Liver (tissue), 9 donors: ENCODE measurements around the gene KIF23. TPM values are rescaled to one million over a fixed set of nuclear protein-coding genes. Genes with fewer than 3 reads are reported as not detected.
A peak's percentile ranks its signal among the peaks of the same experiment; 100 is the strongest.

ENCODE experiments used
- DNase-seq: peaks from one replicate; pipeline ENCODE4 v3.0.0-alpha.2; 2017; ENCODE audit warnings: low spot score
- H3K27ac ChIP-seq, 2 donors: one replicate each; pipeline ENCODE4 v1.7.0; 2013; ENCODE audit warnings: inconsistent platforms in 2 of 2, low read length in 2 of 2, control low read depth in 1 of 2, low read depth in 1 of 2, mild to moderate bottlenecking in 1 of 2
- H3K27me3 ChIP-seq, 4 donors: one replicate each; pipeline versions ENCODE4 v1.6.1 to v1.7.0; 2013; ENCODE audit warnings: low read length in 3 of 4, inconsistent platforms in 1 of 4, mild to moderate bottlenecking in 1 of 4, moderate library complexity in 1 of 4; ENCODE audit not compliant: control insufficient read depth in 4 of 4, insufficient read depth in 4 of 4
- H3K36me3 ChIP-seq, 4 donors: one replicate each; pipeline versions ENCODE4 v1.6.1 to v1.7.0; 2013; ENCODE audit warnings: low read length in 3 of 4, mild to moderate bottlenecking in 3 of 4, low read depth in 1 of 4, moderate library complexity in 1 of 4; ENCODE audit not compliant: control insufficient read depth in 4 of 4, insufficient read depth in 3 of 4
- H3K4me1 ChIP-seq, 4 donors: one replicate each; pipeline versions ENCODE4 v1.6.1 to v1.7.0; 2013; ENCODE audit warnings: low read length in 3 of 4, mild to moderate bottlenecking in 3 of 4, moderate library complexity in 1 of 4; ENCODE audit not compliant: control insufficient read depth in 4 of 4, insufficient read depth in 4 of 4
- H3K4me3 ChIP-seq, 3 donors: one replicate each; pipeline versions ENCODE4 v1.6.1 to v1.7.0; 2013; ENCODE audit warnings: low read length in 3 of 3, control low read depth in 1 of 3, low read depth in 1 of 3, mild to moderate bottlenecking in 1 of 3
- H3K9ac ChIP-seq, 2 donors: one replicate each; pipeline ENCODE4 v1.7.0; 2013; ENCODE audit warnings: low read length in 2 of 2, mild to moderate bottlenecking in 2 of 2, moderate library complexity in 2 of 2, control low read depth in 1 of 2, low read depth in 1 of 2
- H3K9me3 ChIP-seq, 4 donors: one replicate each; pipeline versions ENCODE4 v1.6.1 to v1.7.0; 2013; ENCODE audit warnings: low read length in 3 of 4; ENCODE audit not compliant: control insufficient read depth in 4 of 4
- ATF3 ChIP-seq: IDR thresholded peaks from 2 replicates; pipeline ENCODE4 v1.6.1; 2016; ENCODE audit warnings: antibody characterized with exemption
- CTCF ChIP-seq: fragments of 150-350 bp; IDR thresholded peaks from 2 replicates; pipeline ENCODE4 v1.5.1; 2017; ENCODE audit warnings: improper control_type of control experiment, low read depth, low read length; ENCODE audit not compliant: missing input control
- EGR1 ChIP-seq, 2 donors: IDR thresholded peaks; 2 replicates each; pipeline ENCODE4 v1.6.1; 2016 to 2018; ENCODE audit warnings: antibody characterized with exemption in 2 of 2, low read depth in 2 of 2
- FOXA2 ChIP-seq: IDR thresholded peaks from 2 replicates; pipeline ENCODE4 v1.6.1; 2016; ENCODE audit warnings: antibody characterized with exemption
- GABPA ChIP-seq, 2 donors: IDR thresholded peaks in 1 of 2; conservative IDR thresholded peaks in 1 of 2; 2 replicates each; pipeline ENCODE4 v1.6.1; 2016; ENCODE audit warnings: antibody characterized with exemption in 2 of 2, mild to moderate bottlenecking in 1 of 2, moderate library complexity in 1 of 2
- HNF4A ChIP-seq, 2 donors: conservative IDR thresholded peaks; 2 replicates each; pipeline ENCODE4 v1.6.1; 2016; ENCODE audit warnings: antibody characterized with exemption in 2 of 2, mild to moderate bottlenecking in 2 of 2
- HNF4G ChIP-seq: IDR thresholded peaks from 2 replicates; pipeline ENCODE4 v1.6.1; 2016; ENCODE audit warnings: antibody characterized with exemption
- JUND ChIP-seq, 2 donors: IDR thresholded peaks; 2 replicates each; pipeline ENCODE4 v1.6.1; 2016; ENCODE audit warnings: antibody characterized with exemption in 2 of 2
- MAX ChIP-seq: IDR thresholded peaks from 2 replicates; pipeline ENCODE4 v1.6.1; 2016; ENCODE audit warnings: antibody characterized with exemption
- NR2F2 ChIP-seq: IDR thresholded peaks from 2 replicates; pipeline ENCODE4 v1.6.1; 2016; ENCODE audit warnings: antibody characterized with exemption
- RAD21 ChIP-seq, 2 donors: IDR thresholded peaks; 2 replicates each; pipeline ENCODE4 v1.6.1; 2016; ENCODE audit warnings: antibody characterized with exemption in 2 of 2, mild to moderate bottlenecking in 2 of 2
- REST ChIP-seq: IDR thresholded peaks from 2 replicates; pipeline ENCODE4 v1.6.1; 2016; ENCODE audit warnings: antibody characterized with exemption, mild to moderate bottlenecking
- RXRA ChIP-seq, 2 donors: IDR thresholded peaks; 2 replicates each; pipeline ENCODE4 v1.6.1; 2017 to 2018; ENCODE audit warnings: antibody characterized with exemption in 2 of 2, mild to moderate bottlenecking in 1 of 2
- SP1 ChIP-seq: IDR thresholded peaks from 2 replicates; pipeline ENCODE4 v1.6.1; 2018; ENCODE audit warnings: antibody characterized with exemption, mild to moderate bottlenecking
- TAF1 ChIP-seq: conservative IDR thresholded peaks from 2 replicates; pipeline ENCODE4 v1.6.1; 2016; ENCODE audit warnings: antibody characterized with exemption, mild to moderate bottlenecking
- YY1 ChIP-seq: IDR thresholded peaks from 2 replicates; pipeline ENCODE4 v1.6.1; 2016; ENCODE audit warnings: antibody characterized with exemption, mild to moderate bottlenecking
- ZBTB33 ChIP-seq: IDR thresholded peaks from 2 replicates; pipeline ENCODE4 v1.6.1; 2016; ENCODE audit warnings: antibody characterized with exemption
- WGBS: extraction: QIAGEN DNeasy Blood & Tissue Kit; methylation state at CpG from one replicate; pipeline ENCODE4 v1.1.7; 2013; 5-methylcytosine and 5-hydroxymethylcytosine counted together
- polyA plus RNA-seq, 2 donors: library from polyadenylated mRNA; stranded (reverse) in 1 of 2; unstranded in 1 of 2; fragments of 200-250 nt in 1 of 2; fragments of >200 nt in 1 of 2; fragmentation: Nextera tagmentation in 1 of 2; extraction: Ambion mirVana in 1 of 2; gene quantifications; one replicate each; pipeline versions ENCODE4 v1.2.1 to v1.2.3, GENCODE V29; 2013 to 2015
- total RNA-seq, 2 donors: library from RNA; depleted of rRNA; stranded (reverse); fragments of >200 nt; gene quantifications; one replicate each; pipeline ENCODE4 v1.2.3, GENCODE V29; 2014
- donor health status: healthy.
- donor health status: healthy.
- donor health status: healthy.
- donor health status: healthy.
- donor health status: healthy.

KIF23 gene
- total and polyA plus RNA-seq, 4 donors = 0.25 to 32.8 (median 1.1) TPM

- Histone ChIP-seq H3K9ac (no peak overlapping the region), H3K4me3 (no peak overlapping the region), H3K4me1 (peaks cover 0 to 5% (median 2%) of the 10 kb centered on the region in 4 donors), H3K9me3 (no peaks in the 10 kb centered on the region), H3K27me3 (no peaks in the 10 kb centered on the region), H3K36me3 (no peaks in the 10 kb centered on the region), H3K27ac (no peak overlapping the region)
- no peak for DNase-seq
- no peak for TF ChIP-seq JUND (IDR thresholded peaks at IDR 0.05)
- TF ChIP-seq HNF4A (conservative IDR thresholded peaks at IDR 0.05) = no peak
- 60% methylated on average over 11 of the region's 11 CpGs for whole genome bisulfite sequencing
Measured at GRCh38 chr15:69393831-69394491, 20.2 kb upstream of the KIF23 start.

GRCh38 chr15:69394556-69395282 is 19.4 kb upstream of the KIF23 start:
- Histone ChIP-seq H3K27me3 (no peaks in the 10 kb centered on the region), H3K36me3 (no peaks in the 10 kb centered on the region), H3K9me3 (no peaks in the 10 kb centered on the region), H3K4me1 (peaks cover 0 to 5% (median 2%) of the 10 kb centered on the region in 4 donors), H3K9ac (no peak overlapping the region), H3K4me3 (no peak overlapping the region), H3K27ac (no peak overlapping the region)
- DNase-seq = peak; percentile 89
- TF ChIP-seq EGR1 (IDR thresholded peaks at IDR 0.05; ENCODE audit: low read depth in 2 of 2) (no peak), SP1 (no peak), TAF1 (no peak), ZBTB33 (no peak), ATF3 (no peak), RXRA (IDR thresholded peaks at IDR 0.05) (no peak), RAD21 (IDR thresholded peaks at IDR 0.05) (peak; percentile 89 to 94), HNF4G (no peak), JUND (IDR thresholded peaks at IDR 0.05) (no peak), YY1 (no peak), REST (no peak), CTCF (peak; percentile 86), HNF4A (conservative IDR thresholded peaks at IDR 0.05) (no peak), FOXA2 (no peak), GABPA (IDR thresholded peaks at IDR 0.05 in 1 of 2, conservative IDR thresholded peaks at IDR 0.05 in 1 of 2) (no peak), MAX (no peak), NR2F2 (no peak)
- 31% methylated on average over 36 of the region's 36 CpGs for WGBS
